ACHN (cell line): ENCODE data around the gene GOLGA8K.
"Not testable (repeated sequence)": the region's sequence is repeated elsewhere in the genome, so short reads cannot be mapped to it uniquely, and the experiment has no call there.

Experiments
- DNase-seq: peaks from one replicate; pipeline ENCODE4 v3.0.0-alpha.2; 2015
- in situ Hi-C: cut with HindIII; loops from 2 replicates; pipeline ENCODE4 v1.10.0; 2017; ENCODE audit warnings: low sequenced_read_pairs, low pct_ligation_motif_present, low pct_unique_long_range_greater_than_20kb

GOLGA8K gene, protein sequence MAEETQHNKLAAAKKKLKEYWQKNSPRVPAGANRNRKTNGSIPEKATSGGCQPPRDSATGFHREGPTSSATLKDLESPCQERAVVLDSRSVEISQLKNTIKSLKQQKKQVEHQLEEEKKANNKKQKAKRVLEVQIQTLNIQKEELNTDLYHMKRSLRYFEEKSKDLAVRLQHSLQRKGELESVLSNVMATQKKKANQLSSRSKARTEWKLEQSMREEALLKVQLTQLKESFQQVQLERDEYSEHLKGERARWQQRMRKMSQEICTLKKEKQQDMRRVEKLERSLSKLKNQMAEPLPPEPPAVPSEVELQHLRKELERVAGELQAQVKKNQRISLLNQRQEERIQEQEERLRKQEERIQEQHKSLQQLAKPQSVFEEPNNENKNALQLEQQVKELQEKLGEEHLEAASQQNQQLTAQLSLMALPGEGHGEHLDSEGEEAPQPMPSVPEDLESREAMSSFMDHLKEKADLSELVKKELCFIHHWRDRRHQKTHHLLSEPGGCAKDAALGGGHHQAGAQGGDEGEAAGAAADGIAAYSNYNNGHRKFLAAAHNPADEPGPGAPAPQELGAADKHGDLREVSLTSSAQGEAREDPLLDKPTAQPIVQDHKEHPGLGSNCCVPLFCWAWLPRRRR

DNA sequence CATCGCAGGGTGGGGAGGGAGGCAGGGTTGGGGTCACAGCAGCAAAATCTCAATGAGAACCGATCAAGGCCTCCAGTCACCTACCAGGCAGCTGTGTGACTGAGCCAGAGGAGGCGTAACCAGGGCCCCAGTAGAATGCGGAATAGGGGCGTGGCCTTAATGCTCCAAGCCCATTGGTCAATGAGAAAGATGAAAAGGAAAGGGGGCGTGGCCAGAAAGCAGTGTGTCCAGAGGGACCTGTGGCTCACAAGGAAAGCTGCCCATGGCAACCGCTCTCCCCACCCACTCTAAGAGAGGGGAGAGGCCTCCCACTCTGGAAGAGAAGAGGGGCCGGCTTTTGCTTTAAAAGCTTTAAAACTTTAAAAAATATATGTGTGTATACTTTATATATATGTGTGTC, at the start of gene GOLGA8K:
GOLGA8K (minus strand) TSS at position 101 of the 400 bp plus-strand sequence; CDS start at position 3, 98 bp downstream.
- DNase-seq, in situ Hi-C loops: not testable (repeated sequence)

DNA sequence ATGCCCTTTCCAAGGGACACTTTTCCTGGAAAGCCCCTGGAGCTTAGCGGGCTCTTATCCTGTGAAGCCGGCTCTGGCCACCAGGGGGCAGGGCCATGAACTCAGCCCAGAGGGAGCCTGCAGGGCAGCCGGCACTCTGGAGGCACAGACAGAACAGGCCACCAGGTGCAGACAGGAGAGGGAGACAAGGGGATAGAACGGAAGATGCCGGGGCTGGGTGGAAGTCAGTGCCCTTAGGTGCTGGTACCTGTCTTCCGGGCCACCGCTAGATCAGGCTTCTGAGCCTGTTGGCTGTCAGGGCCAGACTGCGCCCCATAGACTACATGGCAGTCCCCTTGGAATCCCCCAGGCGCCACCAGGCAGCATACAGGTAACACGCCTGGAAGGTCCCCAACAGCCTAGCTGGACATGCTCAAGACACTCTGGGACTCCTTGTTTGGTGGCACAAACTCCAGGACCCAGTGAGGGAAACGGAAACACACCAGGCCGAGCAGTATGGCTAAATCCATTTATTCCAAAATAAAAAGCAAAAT, 37.4 kb upstream of the GOLGA8K start:
- in situ Hi-C loops, DNase-seq: not testable (repeated sequence)

GRCh38 chr15:32434102-32434963, 31.2 kb upstream of the GOLGA8K start:
- DNase-seq, in situ Hi-C loops: not testable (repeated sequence)

DNA sequence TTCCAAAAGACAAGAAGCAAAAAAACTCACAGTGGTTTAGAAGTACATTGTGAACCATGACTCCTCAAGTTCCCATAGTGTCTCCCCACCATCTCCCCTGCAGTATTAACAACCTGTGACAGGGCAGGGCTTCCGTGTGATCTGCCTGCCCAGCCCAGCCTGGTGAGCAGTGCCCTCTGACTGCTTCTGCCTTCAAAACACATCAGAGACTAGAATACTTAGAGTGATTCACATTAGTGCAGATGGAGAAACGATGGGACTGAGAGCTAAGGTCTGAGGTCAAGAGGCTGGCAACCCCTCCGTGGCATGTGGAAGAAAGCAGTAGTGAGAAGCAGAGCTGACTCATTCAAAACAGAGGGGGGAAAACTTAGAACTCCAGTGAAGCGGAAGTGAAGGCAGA, 24.5 kb upstream of the GOLGA8K start:
- DNase-seq, in situ Hi-C loops: not testable (repeated sequence)

DNA sequence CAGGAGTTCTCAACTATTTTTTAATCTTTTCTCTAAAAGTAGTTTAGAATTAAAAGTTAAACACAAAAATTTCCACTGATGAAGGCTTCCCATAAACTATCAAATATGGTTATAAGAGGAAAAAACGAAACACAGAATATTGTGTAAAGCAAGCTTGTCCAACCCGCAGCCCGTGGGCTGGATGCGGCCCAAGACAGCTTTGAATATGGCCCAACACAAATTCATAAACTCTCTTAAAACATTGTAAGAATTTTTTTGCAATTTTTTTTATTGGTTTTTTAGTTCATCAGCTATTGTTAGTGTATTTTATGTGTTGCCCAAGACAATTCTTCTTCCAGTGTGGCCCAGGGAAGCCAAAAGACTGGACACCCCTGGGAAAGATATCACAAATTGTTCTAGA, 23.4 kb upstream of the GOLGA8K start:
- in situ Hi-C loops: not testable (repeated sequence)

DNA sequence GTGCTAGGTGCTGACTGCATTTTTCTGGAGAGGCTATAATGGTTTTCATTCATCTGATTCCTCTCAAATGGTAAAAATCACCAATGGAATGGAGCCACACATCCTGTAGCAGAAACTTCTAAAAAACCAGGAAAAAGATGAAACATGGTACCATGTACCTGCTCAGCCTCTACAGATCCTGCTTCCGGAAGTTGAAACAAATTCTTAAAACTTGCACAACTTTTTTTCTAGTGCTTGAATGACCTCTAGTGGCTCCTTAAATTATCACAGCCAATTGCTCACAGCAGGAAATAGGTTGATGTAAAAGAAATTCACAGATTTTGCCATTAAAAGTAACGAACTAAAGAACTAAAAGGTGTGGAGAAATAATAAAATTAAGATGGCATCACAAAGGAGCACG, 4.8 kb upstream of the GOLGA8K start:
- DNase-seq: not testable (repeated sequence)

More for the DNA sequence above, 23.4 kb upstream of the GOLGA8K start:
- not testable (repeated sequence) for DNase-seq

GRCh38 chr15:32396522-32396921, 6.6 kb downstream of the GOLGA8K start:
- in situ Hi-C loops, DNase-seq: not testable (repeated sequence)

More for the DNA sequence above, 4.8 kb upstream of the GOLGA8K start:
- in situ Hi-C loops: not testable (repeated sequence)

- in situ Hi-C loops, DNase-seq: not testable (repeated sequence)
Measured at GRCh38 chr15:32394745-32395144, 8.3 kb downstream of the GOLGA8K start.

DNA sequence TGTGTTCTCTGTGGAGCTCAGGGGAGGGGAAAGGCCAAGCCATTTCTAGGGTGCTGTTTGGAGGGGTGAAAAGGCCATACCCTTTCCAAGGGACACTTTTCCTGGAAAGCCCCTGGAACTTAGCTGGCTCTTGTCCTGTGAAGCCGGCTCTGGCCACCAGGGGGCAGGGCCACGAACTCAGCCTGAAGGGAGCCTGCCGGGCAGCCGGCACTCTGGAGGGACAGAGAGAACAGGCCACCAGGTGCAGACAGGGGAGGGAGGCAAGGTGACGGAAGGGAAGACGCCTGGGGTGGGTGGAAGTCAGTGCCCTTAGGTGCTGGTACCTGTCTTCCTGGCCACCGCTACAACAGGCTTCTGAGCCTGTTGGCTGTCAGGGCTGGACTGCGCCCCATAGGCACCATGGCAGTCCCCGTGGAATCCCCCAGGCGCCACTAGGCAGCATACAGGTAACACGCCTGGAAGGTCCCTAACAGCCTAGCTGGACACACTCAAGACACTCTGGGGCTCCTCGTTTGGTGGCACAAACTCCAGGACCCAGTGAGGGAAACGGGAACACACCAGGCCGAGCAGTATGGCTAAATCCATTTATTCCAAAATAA, 14.9 kb downstream of the GOLGA8K start:
- DNase-seq, in situ Hi-C loops: not testable (repeated sequence)

DNA sequence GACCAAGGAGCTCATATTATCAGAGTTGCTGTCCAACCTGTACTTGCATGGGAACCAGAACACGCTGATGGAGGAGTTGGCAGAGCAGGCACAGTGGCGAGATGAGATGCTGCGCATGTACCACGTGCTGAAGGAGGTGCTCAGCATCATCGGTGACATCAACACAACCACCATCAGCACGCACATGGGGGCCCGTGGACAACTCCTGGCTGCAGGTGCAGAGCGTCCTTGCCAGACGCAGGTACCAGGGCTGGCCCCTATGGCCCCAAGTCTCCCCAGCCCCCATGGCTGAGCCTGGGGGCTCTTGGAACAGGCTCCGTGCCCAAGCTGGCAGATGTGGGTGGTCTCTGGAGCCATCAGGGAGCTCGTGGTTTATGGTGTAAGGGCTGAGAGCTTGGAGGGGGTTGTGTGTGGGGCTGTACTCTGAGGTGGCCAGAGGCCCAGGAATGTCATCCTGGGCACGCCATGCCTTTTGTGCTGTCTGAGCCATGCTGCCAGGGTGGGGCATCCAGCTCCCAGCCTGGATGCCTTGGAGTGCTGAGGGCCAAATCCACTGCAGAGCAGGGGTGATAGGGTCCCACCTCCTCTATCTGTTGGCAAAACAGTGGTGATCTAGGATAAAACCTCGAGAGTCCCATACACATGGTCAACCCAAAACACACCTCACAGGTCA, 17.1 kb downstream of the GOLGA8K start:
- DNase-seq, in situ Hi-C loops: not testable (repeated sequence)

- DNase-seq, in situ Hi-C loops: not testable (repeated sequence)
Measured at GRCh38 chr15:32374185-32374584, 28.9 kb downstream of the GOLGA8K start.

GRCh38 chr15:32373707-32374106, 29.4 kb downstream of the GOLGA8K start:
- in situ Hi-C loops, DNase-seq: not testable (repeated sequence)

- DNase-seq, in situ Hi-C loops: not testable (repeated sequence)
Measured at GRCh38 chr15:32372075-32372474, 31.0 kb downstream of the GOLGA8K start.

GRCh38 chr15:32370526-32370925, 32.6 kb downstream of the GOLGA8K start:
- DNase-seq, in situ Hi-C loops: not testable (repeated sequence)

- in situ Hi-C loops, DNase-seq: not testable (repeated sequence)
Measured at GRCh38 chr15:32370064-32370463, 33.0 kb downstream of the GOLGA8K start.

- DNase-seq, in situ Hi-C loops: not testable (repeated sequence)
Measured at GRCh38 chr15:32366492-32366891, 36.6 kb downstream of the GOLGA8K start.

DNA sequence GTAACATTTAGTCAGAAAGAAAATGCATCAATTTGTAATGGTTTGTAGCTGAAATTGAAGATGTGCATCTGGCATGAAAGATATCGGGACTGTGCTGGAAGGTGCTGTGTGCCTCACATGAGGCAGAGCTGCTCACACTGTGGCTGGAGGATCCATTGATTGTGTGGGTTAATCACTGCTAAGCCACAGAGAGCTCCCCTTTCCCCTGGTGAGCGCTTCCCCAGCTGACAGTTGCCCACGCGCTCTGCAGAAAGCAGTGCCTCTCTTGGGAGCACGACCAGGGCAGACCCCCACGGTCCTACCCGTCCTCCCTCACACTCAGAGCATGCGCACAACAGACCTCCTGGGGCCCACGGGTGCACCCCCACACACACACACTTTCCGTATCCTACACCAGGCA, 37.1 kb downstream of the GOLGA8K start:
- in situ Hi-C loops, DNase-seq: not testable (repeated sequence)
